HEK293T (cell line): ENCODE data around the gene ADAMTSL2.

Source experiments
- CTCF ChIA-PET: fragments of 350-600 bp; formaldehyde crosslinking; extraction: SDS; loops from one replicate; lab custom pipeline; 2021; ENCODE audit warnings: antibody characterized with exemption, inconsistent platforms; lab: Yijun Ruan, JAX
- POLR2A ChIA-PET: fragments of 350-600 bp; formaldehyde crosslinking; extraction: SDS; loops from one replicate; lab custom pipeline; 2020; ENCODE audit warnings: antibody characterized with exemption, inconsistent platforms; lab: Yijun Ruan, JAX
- DNase-seq: peaks from one replicate; pipeline ENCODE4 v3.0.0; 2012; ENCODE audit warnings: mixed read lengths; ENCODE audit errors: extremely low spot score
- ARNT ChIP-seq: fragments of 450-650 bp; IDR thresholded peaks from 2 replicates; pipeline ENCODE4 v1.6.1; 2017; ENCODE audit warnings: mild to moderate bottlenecking
- BHLHE40 ChIP-seq: fragments of 450-650 bp; IDR thresholded peaks from 2 replicates; pipeline ENCODE4 v1.6.1; 2016; ENCODE audit warnings: mild to moderate bottlenecking, moderate library complexity, borderline replicate concordance
- CTBP1 ChIP-seq: fragments of 450-650 bp; IDR thresholded peaks from 2 replicates; pipeline ENCODE4 v1.6.1; 2016; ENCODE audit warnings: borderline replicate concordance
- ELF4 ChIP-seq: fragments of 450-650 bp; IDR thresholded peaks from 2 replicates; pipeline ENCODE4 v1.6.1; 2017; ENCODE audit warnings: antibody characterized with exemption
- FOXA1 ChIP-seq: fragments of 450-650 bp; IDR thresholded peaks from 2 replicates; pipeline ENCODE4 v1.6.1; 2016; ENCODE audit warnings: mild to moderate bottlenecking
- FOXK2 ChIP-seq: fragments of 450-650 bp; IDR thresholded peaks from 2 replicates; pipeline ENCODE4 v1.6.1; 2016; ENCODE audit warnings: mild to moderate bottlenecking
- FOXM1 ChIP-seq: fragments of 450-650 bp; IDR thresholded peaks from 2 replicates; pipeline ENCODE4 v1.6.1; 2017; ENCODE audit warnings: mild to moderate bottlenecking, borderline replicate concordance
- HDGF ChIP-seq: fragments of 450-650 bp; IDR thresholded peaks from 2 replicates; pipeline ENCODE4 v1.6.1; 2017; ENCODE audit warnings: antibody characterized with exemption, borderline replicate concordance
- L3MBTL2 ChIP-seq: fragments of 450-650 bp; conservative IDR thresholded peaks from 2 replicates; pipeline ENCODE4 v1.6.1; 2016; ENCODE audit warnings: mild to moderate bottlenecking
- LEF1 ChIP-seq: fragments of 450-650 bp; IDR thresholded peaks from 2 replicates; pipeline ENCODE4 v1.6.1; 2017; ENCODE audit warnings: mild to moderate bottlenecking, borderline replicate concordance
- NFRKB ChIP-seq: fragments of 450-650 bp; IDR thresholded peaks from 2 replicates; pipeline ENCODE4 v1.6.1; 2016; ENCODE audit warnings: mild to moderate bottlenecking, moderate library complexity
- PKNOX1 ChIP-seq: fragments of 450-650 bp; IDR thresholded peaks from 2 replicates; pipeline ENCODE4 v1.6.1; 2016
- SP1 ChIP-seq: fragments of 450-650 bp; IDR thresholded peaks from 2 replicates; pipeline ENCODE4 v1.6.1; 2017
- SUZ12 ChIP-seq: fragments of 450-650 bp; IDR thresholded peaks from 2 replicates; pipeline ENCODE4 v1.6.1; 2016; ENCODE audit warnings: mild to moderate bottlenecking
- TARDBP ChIP-seq: fragments of 450-650 bp; IDR thresholded peaks from 2 replicates; pipeline ENCODE4 v1.6.1; 2016
- ZNF384 ChIP-seq: fragments of 450-650 bp; IDR thresholded peaks from 2 replicates; pipeline ENCODE4 v1.6.1; 2016

ADAMTSL2 gene

GRCh38 chr9:133581513-133582343 lies 47.2 kb downstream of the ADAMTSL2 start:
- ChIA-PET CTCF (no interaction called here), POLR2A (interaction anchor here (0.9 kb wide), 1 partner anchor 26 kb away, joined by 3 read pairs; no protein-coding TSS in a partner anchor)
- no peak for TF ChIP-seq CTBP1
- no peak for TF ChIP-seq L3MBTL2
- no peak for TF ChIP-seq TARDBP
- TF ChIP-seq ARNT: no peak
- TF ChIP-seq HDGF: no peak
- TF ChIP-seq FOXM1: no peak
- no peak for TF ChIP-seq ZNF384
- TF ChIP-seq ELF4: no peak
- TF ChIP-seq FOXA1: no peak
- TF ChIP-seq SUZ12: no peak
- no peak for TF ChIP-seq BHLHE40
- no peak for TF ChIP-seq SP1
- no peak for TF ChIP-seq PKNOX1
- TF ChIP-seq NFRKB: no peak
- no peak for TF ChIP-seq FOXK2
- TF ChIP-seq LEF1: no peak
- DNase-seq: no peak

DNA sequence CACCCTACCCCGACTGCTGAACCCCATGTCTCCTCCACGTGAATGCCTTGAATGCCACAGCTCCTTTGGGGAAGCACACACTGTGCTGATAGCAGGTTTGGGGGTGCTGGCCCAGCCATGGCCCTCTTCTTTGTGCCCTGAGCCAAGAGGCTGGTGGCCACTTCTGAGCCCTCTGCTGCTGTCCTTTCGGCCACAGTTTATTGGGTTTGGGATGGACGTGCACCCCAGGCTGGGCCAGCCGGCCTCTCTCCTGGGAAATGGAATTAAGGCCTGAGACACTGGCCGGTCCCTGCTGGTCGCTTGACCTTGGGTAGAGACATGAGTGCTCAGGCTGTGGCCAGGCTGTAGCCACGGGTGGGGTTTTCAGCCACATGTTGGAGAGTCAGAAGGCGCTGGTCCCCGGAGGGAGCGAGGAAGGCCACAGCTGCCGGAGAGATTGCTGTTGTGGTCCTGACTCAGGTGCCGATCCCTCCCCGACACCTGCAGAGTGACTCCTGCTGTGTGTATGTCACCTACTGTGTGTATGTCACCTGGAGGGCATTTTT lies 48.1 kb downstream of the ADAMTSL2 start:
- ChIA-PET POLR2A (no interaction called here), CTCF (no interaction called here)
- no peak for TF ChIP-seq ELF4
- no peak for TF ChIP-seq L3MBTL2
- TF ChIP-seq NFRKB: no peak
- no peak for DNase-seq

GRCh38 chr9:133583111-133583510 lies 48.6 kb downstream of the ADAMTSL2 start:
- DNase-seq: no peak
- ChIA-PET POLR2A (no interaction called here), CTCF (no interaction called here)
- TF ChIP-seq HDGF (no peak), L3MBTL2 (no peak), FOXA1 (no peak), NFRKB (no peak), TARDBP (no peak), SUZ12 (no peak), FOXK2 (no peak), FOXM1 (no peak), ARNT (no peak), ELF4 (no peak), PKNOX1 (no peak), CTBP1 (no peak), BHLHE40 (no peak), ZNF384 (no peak), SP1 (no peak)

- TF ChIP-seq ZNF384: no peak
- no peak for TF ChIP-seq PKNOX1
- no peak for TF ChIP-seq SUZ12
- TF ChIP-seq ELF4: no peak
- TF ChIP-seq FOXA1: no peak
- TF ChIP-seq CTBP1: no peak
- TF ChIP-seq LEF1: no peak
- TF ChIP-seq BHLHE40: no peak
- no peak for TF ChIP-seq L3MBTL2
- TF ChIP-seq ARNT: no peak
- TF ChIP-seq HDGF: no peak
- TF ChIP-seq NFRKB: no peak
- no peak for TF ChIP-seq FOXK2
- no peak for TF ChIP-seq SP1
- TF ChIP-seq FOXM1: no peak
- DNase-seq: no peak
- POLR2A ChIA-PET: no interaction called here
- CTCF ChIA-PET: no interaction called here
Measured at GRCh38 chr9:133583586-133583985, 49.1 kb downstream of the ADAMTSL2 start.

DNA sequence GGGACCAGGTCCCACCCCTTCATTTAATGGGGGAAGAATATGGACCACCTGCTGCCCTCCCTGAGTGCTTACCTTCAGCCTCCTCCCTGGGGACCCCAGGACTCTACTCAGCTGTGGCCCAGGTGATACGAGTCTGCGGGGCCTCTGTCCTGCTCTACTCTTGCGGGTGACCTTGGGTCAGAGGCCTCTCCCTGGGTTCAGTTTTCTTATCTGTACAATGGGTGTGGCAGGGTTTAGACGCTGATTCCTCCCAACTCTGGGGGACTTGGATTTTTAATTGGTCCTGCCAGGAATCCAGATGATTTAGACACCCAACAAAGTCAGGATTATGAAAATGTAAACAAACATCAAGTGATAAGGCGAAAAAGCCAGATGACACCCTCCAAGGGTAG lies 49.7 kb downstream of the ADAMTSL2 start:
- TF ChIP-seq PKNOX1 (no peak), BHLHE40 (no peak), CTBP1 (no peak), SP1 (no peak), ZNF384 (no peak), FOXA1 (no peak), ELF4 (no peak), ARNT (no peak), FOXM1 (no peak), L3MBTL2 (no peak), HDGF (no peak), LEF1 (no peak)
- ChIA-PET CTCF (interaction anchor here (0.7 kb wide), 1 partner anchor 37 kb away, joined by 3 read pairs; no protein-coding TSS in a partner anchor), POLR2A (no interaction called here)
- no peak for DNase-seq
